ENCODE measurements around the gene ZBTB12.
A peak's percentile ranks its signal among the peaks of the same experiment; 100 is the strongest.

Gene ZBTB12

DNA sequence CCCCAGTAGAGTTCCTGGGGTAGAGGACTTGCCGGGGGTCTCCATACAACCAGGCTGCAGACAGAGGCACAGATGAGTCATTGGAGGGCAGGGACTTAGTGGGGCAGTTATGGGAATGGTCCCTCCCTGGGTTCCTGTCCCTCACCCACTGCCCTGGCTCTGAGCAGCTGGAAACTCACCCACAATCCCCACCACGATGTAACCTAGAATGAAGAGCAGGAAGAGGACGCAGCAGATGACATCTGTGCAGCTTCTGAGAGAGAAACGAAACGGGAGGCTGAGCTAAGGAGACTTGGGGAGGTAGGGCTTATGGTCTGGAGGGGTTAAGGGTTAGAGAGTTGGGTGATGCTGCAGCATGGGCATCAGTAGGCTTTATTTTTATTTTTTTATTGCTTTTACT lies 26.0 kb downstream of the ZBTB12 start (continued):
- no peak for TF ChIP-seq PBX3 (CRISPR knock-in tag; IDR thresholded peaks at IDR 0.05)
- TF ChIP-seq KLF16 (tag by site-specific recombination; IDR thresholded peaks at IDR 0.05) = no peak
- TF ChIP-seq ZNF664 (tag by site-specific recombination; IDR thresholded peaks at IDR 0.05) = no peak
- no peak for TF ChIP-seq ZNF350 (tag by site-specific recombination; IDR thresholded peaks at IDR 0.05)
- TF ChIP-seq ZNF621 (tag by site-specific recombination; IDR thresholded peaks at IDR 0.05) = no peak

DNA sequence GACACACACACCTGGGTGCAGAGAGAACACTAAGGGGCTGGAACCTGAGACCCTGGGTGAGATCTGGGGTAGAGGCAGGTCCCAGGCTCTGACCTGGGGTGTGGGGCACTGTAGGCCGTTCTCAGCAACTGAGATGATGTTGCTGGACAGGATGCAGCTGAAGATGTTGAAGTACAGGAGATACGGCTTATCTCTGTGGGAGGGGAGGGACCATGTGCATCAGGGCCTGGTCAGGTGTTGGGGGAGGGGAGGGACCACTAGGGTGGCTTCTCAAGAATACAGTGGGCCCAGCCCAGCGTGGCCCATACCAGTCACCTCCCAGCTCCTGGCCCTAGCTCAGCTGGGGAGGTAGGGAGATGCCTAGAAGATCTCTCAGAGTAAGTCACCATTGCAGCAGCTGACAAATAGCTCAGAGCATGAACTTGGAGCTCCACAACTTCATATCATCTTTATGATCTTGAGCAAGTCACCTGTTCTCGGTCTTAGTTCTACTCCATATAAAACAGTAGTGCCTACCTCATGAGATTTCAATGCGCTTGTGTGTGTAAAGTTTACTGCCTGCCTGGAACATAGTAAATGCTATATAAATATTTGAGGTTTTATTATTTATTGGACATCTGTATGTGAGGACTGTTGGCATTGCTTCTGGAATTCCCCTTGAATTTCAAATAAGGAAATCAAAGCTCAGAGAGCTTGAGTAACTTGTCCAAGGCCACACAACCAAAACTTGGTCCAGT lies 26.9 kb downstream of the ZBTB12 start:
- ChIA-PET CTCF (interaction anchor here (1.2 to 3.2 kb wide), 2 partner anchors 12 to 14 kb away, joined by 7 to 19 read pairs; no protein-coding TSS in a partner anchor), POLR2A (interaction anchor here (1.1 to 2.9 kb wide), 3 partner anchors 11 to 47 kb away, joined by 6 to 10 read pairs (median 8); partner anchors contain the start of genes HSPA1B and NEU1)
- Histone ChIP-seq H3K27ac (ENCODE audit: extremely low read depth, low read depth, low read length) (no peak overlapping the region), H3K4me1 (ENCODE audit: control insufficient read depth, insufficient read depth, low read length) (no peaks in the 10 kb centered on the region; the same call in 1 of the 2 replicates), H3K4me3 (ENCODE audit: low read depth, low read length) (no peak overlapping the region), H3K36me3 (ENCODE audit: control insufficient read depth in 2 of 2, insufficient read depth in 1 of 2, low read length in 2 of 2) (peaks cover 0 to 6% of the 10 kb centered on the region in 2 experiments), H3K9me3 (ENCODE audit: control insufficient read depth, insufficient read depth, low read depth, low read length) (no peaks in the 10 kb centered on the region)
- TF ChIP-seq ZNF341 (tag by site-specific recombination; IDR thresholded peaks at IDR 0.05; ENCODE audit: low read depth) = peak; percentile 54
- TF ChIP-seq ZNF48 (tag by site-specific recombination; IDR thresholded peaks at IDR 0.05) = no peak

- POLR2A ChIA-PET = interaction anchor here (0.7 to 2.9 kb wide), 2 partner anchors 47 to 66 kb away, joined by 3 to 10 read pairs; partner anchors contain the start of gene HSPA1B
- no peaks in the 10 kb centered on the region for H3K9me3 ChIP-seq (ENCODE audit: control insufficient read depth, insufficient read depth, low read depth, low read length)
- H3K27ac ChIP-seq (ENCODE audit: extremely low read depth, low read depth, low read length) = no peak overlapping the region
- CTCF ChIA-PET = interaction anchor here (0.6 to 3.2 kb wide), 4 partner anchors 14 to 87 kb away, joined by 3 to 19 read pairs (median 5); no protein-coding TSS in a partner anchor
- H3K36me3 ChIP-seq (ENCODE audit: control insufficient read depth in 2 of 2, insufficient read depth in 1 of 2, low read length in 2 of 2) = no peaks in the 10 kb centered on the region; a peak in 1 of 3 replicates
- TF ChIP-seq MZF1 (tag by site-specific recombination; IDR thresholded peaks at IDR 0.05; ENCODE audit: borderline replicate concordance) = no peak
- no peak for TF ChIP-seq ZNF24 (tag by site-specific recombination; IDR thresholded peaks at IDR 0.05)
- TF ChIP-seq, protein P1, sequence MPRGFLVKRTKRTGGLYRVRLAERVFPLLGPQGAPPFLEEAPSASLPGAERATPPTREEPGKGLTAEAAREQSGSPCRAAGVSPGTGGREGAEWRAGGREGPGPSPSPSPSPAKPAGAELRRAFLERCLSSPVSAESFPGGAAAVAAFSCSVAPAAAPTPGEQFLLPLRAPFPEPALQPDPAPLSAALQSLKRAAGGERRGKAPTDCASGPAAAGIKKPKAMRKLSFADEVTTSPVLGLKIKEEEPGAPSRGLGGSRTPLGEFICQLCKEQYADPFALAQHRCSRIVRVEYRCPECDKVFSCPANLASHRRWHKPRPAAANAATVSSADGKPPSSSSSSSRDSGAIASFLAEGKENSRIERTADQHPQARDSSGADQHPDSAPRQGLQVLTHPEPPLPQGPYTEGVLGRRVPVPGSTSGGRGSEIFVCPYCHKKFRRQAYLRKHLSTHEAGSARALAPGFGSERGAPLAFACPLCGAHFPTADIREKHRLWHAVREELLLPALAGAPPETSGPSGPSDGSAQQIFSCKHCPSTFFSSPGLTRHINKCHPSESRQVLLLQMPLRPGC (tag by site-specific recombination; IDR thresholded peaks at IDR 0.05) = no peak
- no peak for TF ChIP-seq ZNF23 (tag by site-specific recombination; IDR thresholded peaks at IDR 0.05; ENCODE audit: borderline replicate concordance)
- no peak for TF ChIP-seq ZNF830 (tag by site-specific recombination; IDR thresholded peaks at IDR 0.05; ENCODE audit: low read depth)
- H3K4me1 ChIP-seq (ENCODE audit: control insufficient read depth, insufficient read depth, low read length) = no peaks in the 10 kb centered on the region; the same call in 1 of the 2 replicates
- no peak overlapping the region for H3K4me3 ChIP-seq (ENCODE audit: low read depth, low read length)
Measured at GRCh38 chr6:31874084-31874670, 27.7 kb downstream of the ZBTB12 start.

DNA sequence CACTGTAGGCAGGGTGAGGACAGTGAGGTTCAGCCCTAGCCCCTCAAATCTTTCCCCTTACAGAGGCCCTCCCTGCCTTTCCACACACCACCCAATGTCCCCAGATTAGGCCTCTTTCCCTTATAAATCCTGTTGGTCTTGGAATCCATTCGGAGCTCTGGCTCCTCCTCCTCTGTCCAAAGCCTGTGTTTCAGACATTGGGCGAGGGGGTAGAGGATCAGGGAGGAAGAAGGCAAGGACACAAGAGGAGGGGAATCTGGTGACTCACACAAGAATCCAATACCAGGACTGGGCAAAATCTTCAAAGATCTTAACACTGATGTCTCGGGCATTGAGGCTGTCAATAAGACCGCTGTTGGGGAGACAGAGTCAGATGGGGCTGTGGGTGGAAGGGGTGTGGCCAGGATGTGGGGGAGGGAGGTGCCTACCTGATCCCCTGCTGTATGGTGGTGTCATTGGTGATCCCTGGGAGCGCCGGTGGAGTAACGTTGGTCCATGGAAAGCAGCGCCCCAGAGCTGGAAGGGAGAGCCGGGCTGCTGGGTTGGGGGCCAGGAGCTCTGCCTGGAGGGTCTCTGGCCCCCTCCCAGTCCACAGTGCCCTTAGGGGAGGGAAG lies 30.7 kb downstream of the ZBTB12 start:
- ChIA-PET POLR2A (interaction anchor here (1.5 to 2.0 kb wide), 2 partner anchors 8 to 44 kb away, joined by 4 to 8 read pairs; partner anchors contain the start of genes HSPA1B and NEU1), CTCF (interaction anchor here (1.5 kb wide), 1 partner anchor 17 kb away, joined by 3 read pairs; no protein-coding TSS in a partner anchor)
- Histone ChIP-seq H3K4me1 (ENCODE audit: control insufficient read depth, insufficient read depth, low read length) (peaks cover 2% of the 10 kb centered on the region; the same call in 1 of the 2 replicates), H3K27ac (ENCODE audit: extremely low read depth, low read depth, low read length) (no peak overlapping the region), H3K4me3 (ENCODE audit: low read depth, low read length) (no peak overlapping the region), H3K36me3 (ENCODE audit: control insufficient read depth in 2 of 2, insufficient read depth in 1 of 2, low read length in 2 of 2) (no peaks in the 10 kb centered on the region), H3K9me3 (ENCODE audit: control insufficient read depth, insufficient read depth, low read depth, low read length) (no peaks in the 10 kb centered on the region)
- TF ChIP-seq ZNF404 (tag by site-specific recombination; IDR thresholded peaks at IDR 0.05) (no peak), EGR2 (tag by site-specific recombination; IDR thresholded peaks at IDR 0.05; ENCODE audit: low read depth) (peak; percentile 46; the same call in 1 of the 2 replicates), ZNF621 (tag by site-specific recombination; IDR thresholded peaks at IDR 0.05) (no peak), PRDM10 (tag by site-specific recombination; IDR thresholded peaks at IDR 0.05) (peak; percentile 79)
